Epithelial cell of esophagus (primary cell): Measurements from ENCODE around the gene SMAD3.

Experiments
- DNase-seq: peaks from one replicate; pipeline ENCODE4 v3.0.0; 2010; ENCODE audit warnings: low read depth
- H3K4me3 ChIP-seq: 2 replicates; pipeline ENCODE4 v1.5.1; 2011; ENCODE audit warnings: mild to moderate bottlenecking, low read length, control low read depth
- CTCF ChIP-seq: IDR thresholded peaks from 2 replicates; pipeline ENCODE4 v1.5.1; 2011; ENCODE audit warnings: low read depth, mild to moderate bottlenecking, low read length, control low read depth, inconsistent platforms; ENCODE audit not compliant: insufficient read depth; ENCODE audit errors: missing control alignments

The SMAD3 gene

GRCh38 chr15:67116742-67117141, 51.3 kb downstream of the SMAD3 start:
- H3K4me3 ChIP-seq: no peak overlapping the region
- no peak for TF ChIP-seq CTCF
- peak; percentile 56 for DNase-seq

GRCh38 chr15:67117370-67117769, 52.0 kb downstream of the SMAD3 start:
- H3K4me3 ChIP-seq: no peak overlapping the region
- no peak for DNase-seq
- no peak for TF ChIP-seq CTCF

GRCh38 chr15:67118808-67119207, 53.4 kb downstream of the SMAD3 start:
- H3K4me3 ChIP-seq: no peak overlapping the region
- DNase-seq: peak; percentile 58
- TF ChIP-seq CTCF: no peak

GRCh38 chr15:67119238-67119846, 53.9 kb downstream of the SMAD3 start:
- H3K4me3 ChIP-seq: no peak overlapping the region
- no peak for DNase-seq
- no peak for TF ChIP-seq CTCF

GRCh38 chr15:67120009-67120838, 54.8 kb downstream of the SMAD3 start:
- TF ChIP-seq CTCF: no peak
- no peak for DNase-seq
- no peak overlapping the region for H3K4me3 ChIP-seq

GRCh38 chr15:67120839-67121643, 55.6 kb downstream of the SMAD3 start:
- no peak overlapping the region for H3K4me3 ChIP-seq
- no peak for TF ChIP-seq CTCF
- DNase-seq: peak; percentile 85
